GM08714 (cell line): ENCODE data around the gene POLD3.

Source experiments
- H3K4me3 ChIP-seq: fragments of 200-500 bp; sonication (Bioruptor generic); 2 replicates; pipeline ENCODE4 v1.5.1; 2014; ENCODE audit warnings: mild to moderate bottlenecking, low read length, inconsistent platforms
- ZNF274 ChIP-seq: IDR thresholded peaks from 2 replicates; pipeline ENCODE4 v1.6.1; 2012; ENCODE audit warnings: mild to moderate bottlenecking, low read depth, low read length

The POLD3 gene

GRCh38 chr11:74680703-74681531, 88.5 kb downstream of the POLD3 start:
- H3K4me3 ChIP-seq, result no peak overlapping the region
- no peak for TF ChIP-seq ZNF274

- no peak for TF ChIP-seq ZNF274
- H3K4me3 ChIP-seq, result no peak overlapping the region
These were observed 89.6 kb downstream of the POLD3 start for GRCh38 chr11:74681686-74682651.

GRCh38 chr11:74682731-74683278, 90.4 kb downstream of the POLD3 start:
- H3K4me3 ChIP-seq, result no peak overlapping the region
- no peak for TF ChIP-seq ZNF274

GRCh38 chr11:74683279-74683871, 91.0 kb downstream of the POLD3 start:
- no peak for TF ChIP-seq ZNF274
- H3K4me3 ChIP-seq, result no peak overlapping the region

DNA sequence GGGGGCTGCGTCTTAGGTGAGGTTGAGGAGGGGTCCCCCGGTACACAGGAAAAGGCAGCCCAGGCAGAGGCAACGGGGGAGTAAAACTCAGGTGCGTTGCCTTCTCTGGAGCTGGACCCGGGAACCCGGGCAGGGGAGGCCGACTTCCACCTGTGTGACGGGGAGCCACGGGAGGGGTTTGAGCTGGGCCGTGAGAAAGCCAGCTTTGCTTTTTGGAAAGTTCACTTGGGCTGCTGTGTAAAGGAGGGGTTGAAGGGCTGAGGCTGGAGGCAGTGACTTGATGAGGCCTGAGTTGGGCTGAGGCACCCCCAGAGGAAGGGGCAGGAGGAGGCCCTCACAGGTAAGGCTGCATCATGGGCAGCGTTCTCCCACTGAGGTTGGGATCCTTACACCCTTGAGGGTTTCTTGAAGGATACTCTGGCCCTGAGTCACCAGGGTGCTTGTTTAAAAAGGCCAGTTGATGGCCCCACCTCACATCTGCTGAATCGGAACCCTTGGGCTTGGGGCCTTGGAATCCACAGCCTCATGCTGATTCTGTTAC, 91.6 kb downstream of the POLD3 start:
- H3K4me3 ChIP-seq, result no peak overlapping the region
- TF ChIP-seq ZNF274, result no peak

DNA sequence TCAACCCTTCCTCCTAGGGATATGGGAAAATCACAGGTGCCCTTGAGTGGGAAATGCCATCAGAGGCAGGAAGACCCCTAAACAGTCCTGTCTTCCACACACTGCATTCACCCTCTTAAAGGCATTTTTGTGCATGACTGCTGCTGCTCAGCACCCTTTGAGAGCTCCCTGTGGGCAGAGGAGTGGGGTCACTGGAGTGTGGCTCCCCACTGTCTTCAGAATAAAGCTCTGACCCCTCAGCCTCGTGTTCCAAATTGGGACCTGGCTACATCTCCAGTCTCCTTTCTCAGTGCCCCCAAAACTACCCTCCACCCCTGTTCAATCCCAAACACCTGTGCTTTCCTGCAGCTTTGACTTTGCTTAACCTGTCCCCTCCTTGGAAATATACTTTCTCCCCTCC, 92.3 kb downstream of the POLD3 start:
- no peak overlapping the region for H3K4me3 ChIP-seq
- TF ChIP-seq ZNF274, result no peak

DNA sequence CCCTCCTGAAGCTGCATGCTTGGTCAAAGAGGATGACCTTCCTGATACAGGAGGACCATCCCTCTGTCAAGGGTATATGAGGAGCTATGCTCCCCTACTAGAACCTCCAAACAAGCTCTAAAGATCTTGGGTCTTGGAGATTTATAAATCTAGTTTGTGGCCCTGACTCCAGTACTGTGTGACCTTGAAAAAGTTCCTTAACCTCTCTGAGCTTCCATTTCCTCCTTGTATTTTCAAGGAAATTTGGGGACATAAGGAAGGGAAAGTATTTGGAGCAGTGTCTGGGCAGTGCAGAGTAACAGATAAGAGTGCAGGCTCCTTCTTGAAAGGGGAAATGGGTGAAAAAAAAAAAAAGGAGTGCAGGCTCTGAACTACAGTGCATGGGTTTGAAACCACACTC, 93.0 kb downstream of the POLD3 start:
- no peak overlapping the region for H3K4me3 ChIP-seq
- no peak for TF ChIP-seq ZNF274

GRCh38 chr11:74685905-74686304, 93.5 kb downstream of the POLD3 start:
- TF ChIP-seq ZNF274, result no peak
- H3K4me3 ChIP-seq, result no peak overlapping the region

DNA sequence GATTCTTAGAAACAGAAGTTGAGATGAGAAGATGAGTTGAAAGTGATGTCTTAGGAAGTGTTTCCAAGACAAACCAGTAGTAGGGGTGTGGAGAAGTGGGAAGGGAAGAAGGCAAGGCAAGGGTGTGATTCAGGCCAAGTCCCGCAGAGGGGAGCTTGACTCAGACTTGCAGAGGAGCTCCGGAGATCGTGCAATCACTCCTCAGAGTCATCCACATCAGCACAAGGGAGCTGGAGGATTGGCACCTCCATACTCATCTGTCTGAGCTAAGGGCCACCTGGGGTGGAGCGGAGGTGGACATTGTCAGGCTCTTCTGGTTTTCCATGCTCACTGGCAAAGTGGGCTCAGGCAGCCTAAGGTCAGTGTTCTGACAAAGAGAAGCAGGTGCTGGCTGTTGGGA, 94.4 kb downstream of the POLD3 start:
- TF ChIP-seq ZNF274, result no peak
- no peak overlapping the region for H3K4me3 ChIP-seq

DNA sequence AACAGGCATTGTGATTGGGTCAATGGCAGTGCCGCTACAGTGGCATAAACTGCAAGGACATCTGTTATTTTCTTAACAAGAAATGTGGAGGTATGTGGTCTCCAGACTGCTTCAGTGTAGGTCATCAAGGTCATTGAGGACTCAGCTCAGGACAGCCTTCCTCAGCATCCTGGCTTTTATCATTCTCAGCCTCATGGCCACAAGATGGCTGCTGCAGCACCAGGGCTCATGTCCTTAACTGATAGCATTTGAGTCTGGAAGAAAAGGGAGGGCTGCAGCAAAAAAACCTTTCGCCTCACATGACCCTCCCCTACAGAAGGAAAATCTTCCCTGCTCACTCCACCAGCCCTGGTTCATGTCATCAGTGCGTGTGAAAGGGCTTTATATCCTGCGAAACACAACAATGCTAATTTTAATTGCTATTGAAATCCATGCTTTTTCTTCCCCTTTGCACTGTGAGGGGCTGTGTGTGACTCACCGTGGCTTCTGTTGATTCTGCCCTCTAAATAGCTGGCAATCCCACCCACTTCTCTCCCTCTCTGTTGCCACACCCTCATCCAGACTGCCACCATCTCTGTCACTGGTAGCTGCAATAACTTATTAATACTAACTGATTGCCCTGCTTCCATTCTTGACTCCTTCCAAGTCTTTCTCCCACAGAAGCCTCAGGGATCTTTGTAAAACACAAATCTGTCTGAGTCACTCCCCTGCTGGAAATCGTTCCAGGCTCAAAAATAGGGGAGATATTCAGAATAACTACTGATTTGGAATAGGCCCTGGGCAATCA, 95.0 kb downstream of the POLD3 start:
- no peak overlapping the region for H3K4me3 ChIP-seq
- no peak for TF ChIP-seq ZNF274

DNA sequence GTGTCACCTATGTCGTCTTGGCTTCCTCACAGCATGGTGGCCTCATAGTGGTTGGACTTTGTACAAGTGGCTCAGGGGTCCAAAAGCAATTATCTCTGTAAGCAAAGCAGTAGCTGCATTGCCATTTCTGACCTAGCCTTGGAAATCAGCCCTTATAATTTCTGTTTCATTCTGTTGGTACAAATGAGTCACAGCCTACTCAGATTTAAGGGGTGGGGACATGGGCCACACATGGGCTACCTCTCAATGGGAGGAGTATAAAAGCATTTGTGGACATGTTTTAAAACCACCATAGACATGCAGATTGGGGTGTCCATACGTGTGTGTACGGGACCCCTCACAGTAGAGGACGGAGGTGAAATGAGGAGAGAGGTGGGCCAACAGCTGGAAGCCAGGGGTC, 97.3 kb downstream of the POLD3 start:
- no peak for TF ChIP-seq ZNF274
- no peak overlapping the region for H3K4me3 ChIP-seq

- TF ChIP-seq ZNF274, result no peak
- H3K4me3 ChIP-seq, result no peak overlapping the region
These were observed 99.4 kb downstream of the POLD3 start for GRCh38 chr11:74691755-74692154.
